Measurements from ENCODE around the gene PGLYRP4. TPM values are rescaled to one million over a fixed set of nuclear protein-coding genes. Genes with fewer than 3 reads are reported as not detected.
"Not testable (repeated sequence)": the region's sequence is repeated elsewhere in the genome, so short reads cannot be mapped to it uniquely, and the experiment has no call there.

Gene PGLYRP4
- total RNA-seq, 1 donor from 2014 or later, result 0.71 TPM

GRCh38 chr1:153336650-153337049, 12.0 kb downstream of the PGLYRP4 start:
- no peak overlapping the region for H3K4me3 ChIP-seq (ENCODE audit: low read depth, low read length)
- no peaks in the 10 kb centered on the region for H3K27me3 ChIP-seq (ENCODE audit: control insufficient read depth, insufficient read depth, low read length)
- H3K36me3 ChIP-seq (ENCODE audit: control insufficient read depth, insufficient read depth, low read length), result no peaks in the 10 kb centered on the region
- DNase-seq (ENCODE audit: low read depth), result no peak
- TF ChIP-seq, protein P1, sequence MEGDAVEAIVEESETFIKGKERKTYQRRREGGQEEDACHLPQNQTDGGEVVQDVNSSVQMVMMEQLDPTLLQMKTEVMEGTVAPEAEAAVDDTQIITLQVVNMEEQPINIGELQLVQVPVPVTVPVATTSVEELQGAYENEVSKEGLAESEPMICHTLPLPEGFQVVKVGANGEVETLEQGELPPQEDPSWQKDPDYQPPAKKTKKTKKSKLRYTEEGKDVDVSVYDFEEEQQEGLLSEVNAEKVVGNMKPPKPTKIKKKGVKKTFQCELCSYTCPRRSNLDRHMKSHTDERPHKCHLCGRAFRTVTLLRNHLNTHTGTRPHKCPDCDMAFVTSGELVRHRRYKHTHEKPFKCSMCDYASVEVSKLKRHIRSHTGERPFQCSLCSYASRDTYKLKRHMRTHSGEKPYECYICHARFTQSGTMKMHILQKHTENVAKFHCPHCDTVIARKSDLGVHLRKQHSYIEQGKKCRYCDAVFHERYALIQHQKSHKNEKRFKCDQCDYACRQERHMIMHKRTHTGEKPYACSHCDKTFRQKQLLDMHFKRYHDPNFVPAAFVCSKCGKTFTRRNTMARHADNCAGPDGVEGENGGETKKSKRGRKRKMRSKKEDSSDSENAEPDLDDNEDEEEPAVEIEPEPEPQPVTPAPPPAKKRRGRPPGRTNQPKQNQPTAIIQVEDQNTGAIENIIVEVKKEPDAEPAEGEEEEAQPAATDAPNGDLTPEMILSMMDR (IDR thresholded peaks at IDR 0.05; ENCODE audit: insufficient read depth, low read length, poor library complexity, severe bottlenecking), result no peak

GRCh38 chr1:153333902-153334301, 14.7 kb downstream of the PGLYRP4 start:
- DNase-seq (ENCODE audit: low read depth), result no peak
- H3K36me3 ChIP-seq (ENCODE audit: control insufficient read depth, insufficient read depth, low read length), result no peaks in the 10 kb centered on the region
- H3K4me3 ChIP-seq (ENCODE audit: low read depth, low read length), result no peak overlapping the region
- no peaks in the 10 kb centered on the region for H3K27me3 ChIP-seq (ENCODE audit: control insufficient read depth, insufficient read depth, low read length)
- TF ChIP-seq, protein P1 (IDR thresholded peaks at IDR 0.05; ENCODE audit: insufficient read depth, low read length, poor library complexity, severe bottlenecking), result no peak

- TF ChIP-seq, protein P1 (IDR thresholded peaks at IDR 0.05; ENCODE audit: insufficient read depth, low read length, poor library complexity, severe bottlenecking), result no peak
- no peaks in the 10 kb centered on the region for H3K36me3 ChIP-seq (ENCODE audit: control insufficient read depth, insufficient read depth, low read length)
- no peaks in the 10 kb centered on the region for H3K27me3 ChIP-seq (ENCODE audit: control insufficient read depth, insufficient read depth, low read length)
- no peak overlapping the region for H3K4me3 ChIP-seq (ENCODE audit: low read depth, low read length)
- DNase-seq (ENCODE audit: low read depth), result no peak
These were observed 23.7 kb downstream of the PGLYRP4 start for GRCh38 chr1:153324912-153325311.

GRCh38 chr1:153322568-153322967, 26.1 kb downstream of the PGLYRP4 start:
- TF ChIP-seq, protein P1 (IDR thresholded peaks at IDR 0.05; ENCODE audit: insufficient read depth, low read length, poor library complexity, severe bottlenecking), result no peak
- Histone ChIP-seq H3K36me3 (ENCODE audit: control insufficient read depth, insufficient read depth, low read length) (no peaks in the 10 kb centered on the region), H3K4me3 (ENCODE audit: low read depth, low read length) (no peak overlapping the region), H3K27me3 (ENCODE audit: control insufficient read depth, insufficient read depth, low read length) (no peaks in the 10 kb centered on the region)
- no peak for DNase-seq (ENCODE audit: low read depth)

GRCh38 chr1:153318145-153318544, 30.5 kb downstream of the PGLYRP4 start:
- DNase-seq (ENCODE audit: low read depth); H3K4me3 ChIP-seq (ENCODE audit: low read depth, low read length); H3K36me3 ChIP-seq (ENCODE audit: control insufficient read depth, insufficient read depth, low read length); H3K27me3 ChIP-seq (ENCODE audit: control insufficient read depth, insufficient read depth, low read length): not testable (repeated sequence)

GRCh38 chr1:153316013-153316412, 32.6 kb downstream of the PGLYRP4 start:
- not testable (repeated sequence) for H3K4me3 ChIP-seq (ENCODE audit: low read depth, low read length); DNase-seq (ENCODE audit: low read depth); H3K27me3 ChIP-seq (ENCODE audit: control insufficient read depth, insufficient read depth, low read length); H3K36me3 ChIP-seq (ENCODE audit: control insufficient read depth, insufficient read depth, low read length)

GRCh38 chr1:153314388-153314787, 34.3 kb downstream of the PGLYRP4 start:
- DNase-seq (ENCODE audit: low read depth); H3K36me3 ChIP-seq (ENCODE audit: control insufficient read depth, insufficient read depth, low read length); H3K4me3 ChIP-seq (ENCODE audit: low read depth, low read length); H3K27me3 ChIP-seq (ENCODE audit: control insufficient read depth, insufficient read depth, low read length): not testable (repeated sequence)

Data from kidney epithelial cell (primary cell).